ENCODE measurements around the gene ANTXR2.

Gene ANTXR2

GRCh38 chr4:79865201-79865597 lies 207.8 kb downstream of the ANTXR2 start:
- H3K4me2 ChIP-seq (ENCODE audit: low read length) = no peak overlapping the region
- H3K4me1 ChIP-seq (ENCODE audit: insufficient read depth, low read length, severe bottlenecking) = no peaks in the 10 kb centered on the region
- H3K27me3 ChIP-seq (ENCODE audit: insufficient read depth, low read length) = no peaks in the 10 kb centered on the region
- H3K4me3 ChIP-seq (ENCODE audit: low read depth, low read length, poor library complexity, severe bottlenecking) = no peak overlapping the region
- H3K9me3 ChIP-seq (ENCODE audit: low read length) = no peaks in the 10 kb centered on the region
- H3K79me2 ChIP-seq (ENCODE audit: insufficient read depth, low read length) = no peaks in the 10 kb centered on the region
- no peaks in the 10 kb centered on the region for H4K20me1 ChIP-seq (ENCODE audit: insufficient read depth, low read length)
- no peak overlapping the region for H3K27ac ChIP-seq (ENCODE audit: low read depth, low read length, poor library complexity, severe bottlenecking)
- no peak overlapping the region for H3K9ac ChIP-seq (ENCODE audit: low read length)
- no peaks in the 10 kb centered on the region for H3K9me2 ChIP-seq (ENCODE audit: low read depth, low read length)
- H3K36me3 ChIP-seq (ENCODE audit: insufficient read depth, low read length) = no peaks in the 10 kb centered on the region
- no peak overlapping the region for H2AFZ ChIP-seq (ENCODE audit: low read length)
- TF ChIP-seq, protein P1, sequence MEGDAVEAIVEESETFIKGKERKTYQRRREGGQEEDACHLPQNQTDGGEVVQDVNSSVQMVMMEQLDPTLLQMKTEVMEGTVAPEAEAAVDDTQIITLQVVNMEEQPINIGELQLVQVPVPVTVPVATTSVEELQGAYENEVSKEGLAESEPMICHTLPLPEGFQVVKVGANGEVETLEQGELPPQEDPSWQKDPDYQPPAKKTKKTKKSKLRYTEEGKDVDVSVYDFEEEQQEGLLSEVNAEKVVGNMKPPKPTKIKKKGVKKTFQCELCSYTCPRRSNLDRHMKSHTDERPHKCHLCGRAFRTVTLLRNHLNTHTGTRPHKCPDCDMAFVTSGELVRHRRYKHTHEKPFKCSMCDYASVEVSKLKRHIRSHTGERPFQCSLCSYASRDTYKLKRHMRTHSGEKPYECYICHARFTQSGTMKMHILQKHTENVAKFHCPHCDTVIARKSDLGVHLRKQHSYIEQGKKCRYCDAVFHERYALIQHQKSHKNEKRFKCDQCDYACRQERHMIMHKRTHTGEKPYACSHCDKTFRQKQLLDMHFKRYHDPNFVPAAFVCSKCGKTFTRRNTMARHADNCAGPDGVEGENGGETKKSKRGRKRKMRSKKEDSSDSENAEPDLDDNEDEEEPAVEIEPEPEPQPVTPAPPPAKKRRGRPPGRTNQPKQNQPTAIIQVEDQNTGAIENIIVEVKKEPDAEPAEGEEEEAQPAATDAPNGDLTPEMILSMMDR (IDR thresholded peaks at IDR 0.05; ENCODE audit: low read length) = no peak
- TF ChIP-seq EZH2 (IDR thresholded peaks at IDR 0.05; ENCODE audit: borderline replicate concordance, low read length) = no peak
- no peaks in the 10 kb centered on the region for H3F3A ChIP-seq (ENCODE audit: insufficient read depth, low read length)

- Histone ChIP-seq H3K27me3 (ENCODE audit: insufficient read depth, low read length) (no peaks in the 10 kb centered on the region), H3K9me2 (ENCODE audit: low read depth, low read length) (no peaks in the 10 kb centered on the region), H3K4me3 (ENCODE audit: low read depth, low read length, poor library complexity, severe bottlenecking) (no peak overlapping the region), H3K79me2 (ENCODE audit: insufficient read depth, low read length) (no peaks in the 10 kb centered on the region), H3K36me3 (ENCODE audit: insufficient read depth, low read length) (no peaks in the 10 kb centered on the region), H3F3A (ENCODE audit: insufficient read depth, low read length) (no peaks in the 10 kb centered on the region), H3K4me1 (ENCODE audit: insufficient read depth, low read length, severe bottlenecking) (no peaks in the 10 kb centered on the region), H2AFZ (ENCODE audit: low read length) (no peak overlapping the region), H3K27ac (ENCODE audit: low read depth, low read length, poor library complexity, severe bottlenecking) (no peak overlapping the region), H3K9ac (ENCODE audit: low read length) (no peak overlapping the region), H4K20me1 (ENCODE audit: insufficient read depth, low read length) (no peaks in the 10 kb centered on the region), H3K4me2 (ENCODE audit: low read length) (no peak overlapping the region), H3K9me3 (ENCODE audit: low read length) (no peaks in the 10 kb centered on the region)
- no peak for TF ChIP-seq EZH2 (IDR thresholded peaks at IDR 0.05; ENCODE audit: borderline replicate concordance, low read length)
- TF ChIP-seq, protein P1 (IDR thresholded peaks at IDR 0.05; ENCODE audit: low read length) = no peak
Observed at GRCh38 chr4:79864500-79865200, 208.4 kb downstream of the ANTXR2 start.

- TF ChIP-seq, protein P1 (IDR thresholded peaks at IDR 0.05; ENCODE audit: low read length) = no peak
- TF ChIP-seq EZH2 (IDR thresholded peaks at IDR 0.05; ENCODE audit: borderline replicate concordance, low read length) = no peak
- Histone ChIP-seq H3K4me1 (ENCODE audit: insufficient read depth, low read length, severe bottlenecking) (no peaks in the 10 kb centered on the region), H3K36me3 (ENCODE audit: insufficient read depth, low read length) (no peaks in the 10 kb centered on the region), H3K79me2 (ENCODE audit: insufficient read depth, low read length) (no peaks in the 10 kb centered on the region), H3K27me3 (ENCODE audit: insufficient read depth, low read length) (no peaks in the 10 kb centered on the region), H4K20me1 (ENCODE audit: insufficient read depth, low read length) (no peaks in the 10 kb centered on the region), H3K27ac (ENCODE audit: low read depth, low read length, poor library complexity, severe bottlenecking) (no peak overlapping the region), H2AFZ (ENCODE audit: low read length) (no peak overlapping the region), H3F3A (ENCODE audit: insufficient read depth, low read length) (no peaks in the 10 kb centered on the region), H3K4me2 (ENCODE audit: low read length) (no peak overlapping the region), H3K9me3 (ENCODE audit: low read length) (no peaks in the 10 kb centered on the region), H3K4me3 (ENCODE audit: low read depth, low read length, poor library complexity, severe bottlenecking) (no peak overlapping the region), H3K9ac (ENCODE audit: low read length) (no peak overlapping the region), H3K9me2 (ENCODE audit: low read depth, low read length) (no peaks in the 10 kb centered on the region)
Observed at GRCh38 chr4:79863333-79863732, 209.7 kb downstream of the ANTXR2 start.
